ENCODE measurements around the gene ELF5.

ELF5 gene

DNA sequence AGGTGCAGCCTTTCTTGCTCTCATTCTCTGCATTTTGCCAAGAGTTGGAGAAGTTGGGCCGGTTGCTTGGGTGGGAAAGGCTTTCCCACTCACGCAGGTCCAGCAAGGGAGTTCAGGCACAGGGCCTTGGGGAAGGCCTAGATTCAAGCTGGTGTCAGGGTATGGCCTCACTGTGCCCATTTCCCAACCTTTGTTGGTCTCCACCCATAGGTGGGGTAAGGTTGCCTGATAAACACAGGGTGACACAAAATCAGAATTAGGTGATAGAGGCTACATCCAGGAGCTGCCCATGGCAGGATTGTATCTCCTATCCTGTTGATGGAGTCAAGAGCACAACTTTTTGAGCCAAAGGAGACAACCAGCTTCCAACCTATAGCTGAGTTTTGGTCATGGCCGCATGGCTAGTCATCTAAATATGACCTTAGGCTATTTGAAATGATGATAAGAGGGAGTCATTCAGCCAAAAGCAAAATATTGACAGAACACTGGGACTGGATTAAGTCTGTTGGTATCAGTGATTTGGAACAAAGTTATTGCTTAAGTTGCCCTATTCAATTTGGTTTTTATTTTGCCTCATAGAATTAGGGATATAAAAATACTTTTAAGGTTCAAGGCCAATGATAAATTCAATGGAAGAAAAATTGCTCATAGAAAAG is 54.0 kb downstream of the ELF5 start:
- in situ Hi-C loops (cut with MboI; ENCODE audit: low sequenced_read_pairs): no loop called here

GRCh38 chr11:34458525-34458924 is 55.1 kb downstream of the ELF5 start:
- in situ Hi-C loops (cut with MboI; ENCODE audit: low sequenced_read_pairs): no loop called here

GRCh38 chr11:34457607-34458006 is 56.0 kb downstream of the ELF5 start:
- in situ Hi-C loops (cut with MboI; ENCODE audit: low sequenced_read_pairs): no loop called here

GRCh38 chr11:34454308-34455032 is 59.1 kb downstream of the ELF5 start:
- in situ Hi-C loops (cut with MboI; ENCODE audit: low sequenced_read_pairs): no loop called here

- in situ Hi-C loops (cut with MboI; ENCODE audit: low sequenced_read_pairs): no loop called here
These were observed 62.5 kb downstream of the ELF5 start for GRCh38 chr11:34451053-34451452.

DNA sequence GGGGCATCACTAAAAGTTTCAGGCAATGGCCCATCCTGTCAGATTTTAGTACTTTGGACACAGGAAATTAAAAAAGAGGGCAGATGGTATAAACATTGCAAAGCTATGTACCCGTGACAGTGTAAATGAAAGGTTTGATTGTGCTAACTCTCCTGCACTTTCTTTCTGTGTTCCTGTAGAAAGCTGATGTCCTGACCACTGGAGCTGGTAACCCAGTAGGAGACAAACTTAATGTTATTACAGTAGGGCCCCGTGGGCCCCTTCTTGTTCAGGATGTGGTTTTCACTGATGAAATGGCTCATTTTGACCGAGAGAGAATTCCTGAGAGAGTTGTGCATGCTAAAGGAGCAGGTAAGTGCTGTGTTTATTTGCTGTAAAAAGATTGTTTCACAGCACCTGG is 64.6 kb downstream of the ELF5 start:
- in situ Hi-C loops (cut with MboI; ENCODE audit: low sequenced_read_pairs): no loop called here

- in situ Hi-C loops (cut with MboI; ENCODE audit: low sequenced_read_pairs): no loop called here
These were observed 65.2 kb downstream of the ELF5 start for GRCh38 chr11:34448223-34448994.

DNA sequence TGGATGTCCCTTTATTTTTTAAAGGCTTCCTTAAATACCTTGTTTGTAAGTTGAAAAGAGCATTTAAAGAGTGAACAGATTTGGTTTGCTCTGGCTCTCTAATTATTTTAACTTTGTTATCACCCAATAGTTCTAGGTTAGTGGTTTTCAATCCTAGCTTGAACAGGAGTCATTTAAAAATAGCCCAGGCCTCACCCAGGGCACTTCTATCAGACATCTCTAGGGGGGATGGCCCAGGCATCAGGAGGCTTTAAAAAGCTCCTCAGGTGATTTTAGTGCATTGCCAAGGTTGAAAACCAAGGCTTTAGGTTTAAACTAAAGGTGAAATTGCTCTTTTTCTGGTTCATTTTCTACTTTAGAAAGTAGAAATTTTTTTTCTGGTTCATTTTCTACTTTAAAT is 66.5 kb downstream of the ELF5 start:
- in situ Hi-C loops (cut with MboI; ENCODE audit: low sequenced_read_pairs): no loop called here

GRCh38 chr11:34446386-34446785 is 67.2 kb downstream of the ELF5 start:
- in situ Hi-C loops (cut with MboI; ENCODE audit: low sequenced_read_pairs): no loop called here

DNA sequence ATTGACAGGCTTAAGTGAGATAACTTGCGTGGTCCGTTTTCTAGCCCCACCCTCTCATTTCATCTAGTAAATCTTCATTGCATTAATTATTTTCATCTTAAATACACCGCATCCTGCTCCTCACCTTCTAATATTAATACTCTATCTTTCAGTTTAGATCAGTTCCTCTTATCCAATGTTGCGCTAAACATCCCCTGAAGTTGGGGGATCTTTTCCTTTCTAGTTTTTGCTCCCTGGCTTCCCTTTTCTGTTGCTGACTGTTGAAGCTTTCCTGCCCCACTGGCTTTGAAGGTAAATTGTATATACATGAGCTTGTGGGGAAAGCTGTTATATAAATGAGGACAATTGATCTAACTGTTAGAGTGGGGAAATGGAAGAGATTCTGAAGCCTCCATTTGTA is 67.6 kb downstream of the ELF5 start:
- in situ Hi-C loops (cut with MboI; ENCODE audit: low sequenced_read_pairs): no loop called here

DNA sequence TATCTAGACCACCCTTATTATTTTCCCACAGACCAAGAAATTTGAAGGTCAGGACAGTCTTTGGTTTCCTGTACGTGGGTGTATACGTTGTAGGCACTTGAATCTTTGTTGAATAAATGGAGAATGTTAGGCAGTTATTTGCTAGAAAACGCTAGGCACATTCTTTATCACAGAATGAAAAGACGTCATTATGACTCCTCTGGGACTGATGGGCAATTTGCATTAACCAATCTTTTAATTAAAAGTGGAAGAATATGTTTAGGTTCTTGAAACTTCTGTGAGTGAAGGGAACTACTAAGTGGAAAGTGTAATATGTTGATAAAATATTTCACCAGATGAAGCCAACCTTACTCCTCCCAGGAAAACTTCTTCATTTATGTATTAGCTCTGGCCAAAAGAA is 69.2 kb downstream of the ELF5 start:
- in situ Hi-C loops (cut with MboI; ENCODE audit: low sequenced_read_pairs): no loop called here

DNA sequence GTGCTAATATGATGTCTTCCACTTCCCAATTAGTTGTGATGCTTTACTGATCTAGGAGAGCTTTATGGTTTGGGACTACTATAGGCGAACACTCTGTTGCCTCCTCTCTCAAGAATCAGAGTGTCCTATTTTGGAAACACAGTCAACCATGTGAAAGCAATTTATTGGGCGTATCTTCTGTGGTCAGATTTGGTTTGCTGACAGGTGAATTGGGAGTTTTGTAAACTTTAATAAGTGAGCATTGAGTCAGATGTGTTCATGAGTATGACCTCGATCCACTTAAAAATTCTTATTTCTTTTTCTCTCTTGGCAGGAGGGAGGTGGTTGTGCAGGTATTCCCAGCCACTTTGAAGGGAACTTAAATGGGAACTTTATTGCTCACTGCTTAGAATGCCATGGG is 70.5 kb downstream of the ELF5 start:
- in situ Hi-C loops (cut with MboI; ENCODE audit: low sequenced_read_pairs): no loop called here

DNA sequence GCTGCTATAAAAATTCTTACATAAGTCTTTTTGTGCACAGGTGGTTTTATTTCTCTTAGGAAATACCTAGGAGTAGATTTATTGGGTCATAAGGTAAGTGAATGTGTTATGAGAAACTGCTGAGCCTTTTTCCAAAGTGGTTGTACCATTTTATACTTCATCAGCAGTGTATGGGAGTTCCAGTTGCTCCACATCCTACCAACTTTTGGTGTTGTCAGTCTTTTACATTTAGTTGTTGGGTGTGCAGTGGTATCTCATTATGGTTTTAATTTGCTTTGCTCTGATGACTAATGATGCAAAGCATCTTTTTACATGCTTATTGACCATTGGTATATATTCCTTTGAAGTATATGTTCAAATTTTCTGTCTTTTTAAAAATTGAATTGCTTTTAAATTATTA is 71.8 kb downstream of the ELF5 start:
- in situ Hi-C loops (cut with MboI; ENCODE audit: low sequenced_read_pairs): no loop called here

DNA sequence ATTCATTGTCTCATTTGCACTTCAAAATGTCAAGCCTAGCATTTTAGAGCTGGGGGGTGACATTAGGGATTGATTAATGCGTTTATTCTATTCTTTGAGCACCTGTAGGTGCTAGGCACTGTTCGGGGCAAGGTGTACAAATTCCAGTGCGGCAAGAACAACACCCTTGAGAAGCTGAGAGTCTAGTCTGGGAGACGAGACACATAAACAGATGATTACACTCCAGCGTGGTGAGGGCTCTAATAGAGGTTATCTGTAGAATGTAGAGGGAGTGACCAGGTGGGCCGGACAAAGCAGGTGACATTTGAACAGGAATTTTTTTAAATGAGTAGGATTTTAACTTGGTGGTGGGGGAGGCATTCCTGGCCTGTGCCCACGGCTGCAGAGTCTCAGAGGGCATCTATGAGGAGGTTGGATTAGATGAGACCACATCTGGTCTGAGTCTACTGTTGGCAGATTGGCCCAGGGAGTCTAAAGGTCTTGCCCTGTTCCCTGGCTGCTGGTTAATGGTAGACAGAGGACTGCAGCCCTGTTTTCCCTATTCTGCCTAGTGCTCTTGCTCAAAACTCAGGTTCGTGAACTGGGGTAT is 73.9 kb downstream of the ELF5 start:
- in situ Hi-C loops (cut with MboI; ENCODE audit: low sequenced_read_pairs): no loop called here

DNA sequence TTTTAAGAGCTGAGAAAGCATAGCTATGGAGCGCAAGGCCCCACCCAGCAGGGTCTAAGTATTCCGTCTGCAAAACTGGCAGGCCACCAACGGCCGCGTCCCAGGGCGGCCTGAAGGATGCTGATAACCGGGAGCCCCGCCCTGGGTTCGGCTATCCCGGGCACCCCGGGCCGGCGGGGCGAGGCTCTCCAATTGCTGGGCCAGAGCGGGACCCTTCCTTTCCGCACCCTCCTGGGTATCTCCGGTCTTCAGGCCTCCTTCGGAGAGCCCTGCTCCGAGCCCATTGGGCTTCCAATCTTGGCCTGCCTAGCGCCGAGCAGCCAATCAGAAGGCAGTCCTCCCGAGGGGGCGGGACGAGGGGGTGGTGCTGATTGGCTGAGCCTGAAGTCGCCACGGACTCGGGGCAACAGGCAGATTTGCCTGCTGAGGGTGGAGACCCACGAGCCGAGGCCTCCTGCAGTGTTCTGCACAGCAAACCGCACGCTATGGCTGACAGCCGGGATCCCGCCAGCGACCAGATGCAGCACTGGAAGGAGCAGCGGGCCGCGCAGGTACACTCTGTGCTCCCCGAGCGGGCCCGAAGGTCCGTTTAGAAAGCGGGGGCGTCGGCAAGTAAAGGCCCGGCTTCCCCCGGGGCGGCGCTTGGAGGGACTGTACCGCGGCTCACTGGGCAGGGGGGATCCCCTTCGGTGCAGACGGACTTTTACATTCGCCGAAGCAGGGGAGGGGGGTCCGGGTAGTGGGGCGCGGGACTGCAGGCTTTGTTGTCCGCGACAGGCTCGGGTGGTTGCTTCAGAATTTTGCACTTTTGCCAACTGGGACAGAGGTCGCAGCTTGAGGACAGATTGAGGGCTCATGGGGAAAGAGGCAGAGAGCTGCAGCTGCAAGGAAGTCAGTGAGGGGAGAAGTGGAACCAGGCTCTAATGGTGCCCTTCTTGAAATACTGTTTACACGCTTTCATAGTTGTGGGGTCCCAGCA is 74.8 kb downstream of the ELF5 start, which contains the start of gene CAT:
Gene CAT (plus strand): TSS at position 406 of the 979 bp plus-strand sequence. CDS start 80 bp downstream, at position 486.
- in situ Hi-C loops (cut with MboI; ENCODE audit: low sequenced_read_pairs): no loop called here

GRCh38 chr11:34437224-34438125 is 76.1 kb downstream of the ELF5 start:
- in situ Hi-C loops (cut with MboI; ENCODE audit: low sequenced_read_pairs): no loop called here

DNA sequence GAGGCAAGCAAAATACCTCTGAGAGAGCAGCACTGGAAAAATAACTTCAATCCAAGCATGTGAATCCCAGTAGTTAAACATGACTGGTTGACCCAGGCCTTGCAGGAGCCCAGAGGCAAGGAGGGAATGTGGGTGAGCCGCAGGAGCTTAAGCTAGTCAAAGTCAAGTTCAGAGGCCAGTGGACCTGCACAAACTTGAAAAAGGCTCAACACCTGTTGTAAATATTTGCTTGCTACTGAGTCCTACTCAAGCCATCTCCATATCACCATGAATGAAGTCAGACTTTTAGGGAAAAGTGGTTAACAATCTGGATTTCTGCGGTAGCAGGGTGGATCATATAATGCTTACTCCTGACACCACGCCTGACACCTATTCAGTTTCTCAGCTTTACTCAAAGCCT is 79.7 kb downstream of the ELF5 start:
- in situ Hi-C loops (cut with MboI; ENCODE audit: low sequenced_read_pairs): no loop called here

- in situ Hi-C loops (cut with MboI; ENCODE audit: low sequenced_read_pairs): no loop called here
These were observed 80.8 kb downstream of the ELF5 start for GRCh38 chr11:34432822-34433221.

DNA sequence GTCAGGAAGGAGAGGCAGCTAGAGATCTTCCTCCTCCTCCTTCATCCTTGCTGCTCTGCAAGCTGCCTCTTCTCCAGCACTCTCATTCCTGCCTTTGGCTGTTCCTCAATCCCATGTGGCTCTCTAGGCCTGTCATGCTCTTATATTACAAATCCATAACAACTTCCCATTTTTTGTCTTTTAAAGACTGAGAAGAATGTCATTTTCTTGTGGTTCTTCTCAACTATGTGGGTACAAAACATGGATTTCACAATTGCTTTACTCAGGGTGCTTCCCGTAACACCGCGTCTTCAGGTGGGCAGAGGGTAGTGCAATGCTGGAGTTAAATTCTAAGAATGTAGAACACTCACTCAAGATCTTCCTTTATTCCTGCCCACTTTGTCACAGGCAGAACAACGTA is 81.6 kb downstream of the ELF5 start:
- in situ Hi-C loops (cut with MboI; ENCODE audit: low sequenced_read_pairs): no loop called here

Data from HL-60/S4 treated with retinoic acid at 250 ng/mL for 4 days and 3 days (cell line).